NOMO-1 treated with DMSO at 0.1 percent for 48 hours (cell line): ENCODE results near the gene SGSM1.

Experiments
- DNase-seq: peaks from one replicate; lab custom pipeline; 2025; ENCODE audit not compliant: unreplicated experiment; lab: John Stamatoyannopoulos, UW

Gene SGSM1, protein sequence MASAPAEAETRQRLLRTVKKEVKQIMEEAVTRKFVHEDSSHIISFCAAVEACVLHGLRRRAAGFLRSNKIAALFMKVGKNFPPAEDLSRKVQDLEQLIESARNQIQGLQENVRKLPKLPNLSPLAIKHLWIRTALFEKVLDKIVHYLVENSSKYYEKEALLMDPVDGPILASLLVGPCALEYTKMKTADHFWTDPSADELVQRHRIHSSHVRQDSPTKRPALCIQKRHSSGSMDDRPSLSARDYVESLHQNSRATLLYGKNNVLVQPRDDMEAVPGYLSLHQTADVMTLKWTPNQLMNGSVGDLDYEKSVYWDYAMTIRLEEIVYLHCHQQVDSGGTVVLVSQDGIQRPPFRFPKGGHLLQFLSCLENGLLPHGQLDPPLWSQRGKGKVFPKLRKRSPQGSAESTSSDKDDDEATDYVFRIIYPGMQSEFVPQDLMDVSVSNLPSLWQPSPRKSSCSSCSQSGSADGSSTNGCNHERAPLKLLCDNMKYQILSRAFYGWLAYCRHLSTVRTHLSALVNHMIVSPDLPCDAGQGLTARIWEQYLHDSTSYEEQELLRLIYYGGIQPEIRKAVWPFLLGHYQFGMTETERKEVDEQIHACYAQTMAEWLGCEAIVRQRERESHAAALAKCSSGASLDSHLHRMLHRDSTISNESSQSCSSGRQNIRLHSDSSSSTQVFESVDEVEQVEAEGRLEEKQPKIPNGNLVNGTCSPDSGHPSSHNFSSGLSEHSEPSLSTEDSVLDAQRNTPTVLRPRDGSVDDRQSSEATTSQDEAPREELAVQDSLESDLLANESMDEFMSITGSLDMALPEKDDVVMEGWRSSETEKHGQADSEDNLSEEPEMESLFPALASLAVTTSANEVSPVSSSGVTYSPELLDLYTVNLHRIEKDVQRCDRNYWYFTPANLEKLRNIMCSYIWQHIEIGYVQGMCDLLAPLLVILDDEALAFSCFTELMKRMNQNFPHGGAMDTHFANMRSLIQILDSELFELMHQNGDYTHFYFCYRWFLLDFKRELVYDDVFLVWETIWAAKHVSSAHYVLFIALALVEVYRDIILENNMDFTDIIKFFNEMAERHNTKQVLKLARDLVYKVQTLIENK

GRCh38 chr22:24805790-24806662 is at the start of gene SGSM1:
Gene SGSM1 (plus strand): TSS chr22:24806211. CDS start chr22:24806326, 115 bp downstream.
- DNase-seq, result peak; percentile 61

GRCh38 chr22:24758164-24758799 is 47.7 kb upstream of the SGSM1 start:
- DNase-seq, result peak; percentile 28

- DNase-seq, result no peak
These were observed 46.2 kb upstream of the SGSM1 start for GRCh38 chr22:24759765-24760164.

- DNase-seq, result no peak
These were observed 45.2 kb upstream of the SGSM1 start for GRCh38 chr22:24760708-24761306.

DNA sequence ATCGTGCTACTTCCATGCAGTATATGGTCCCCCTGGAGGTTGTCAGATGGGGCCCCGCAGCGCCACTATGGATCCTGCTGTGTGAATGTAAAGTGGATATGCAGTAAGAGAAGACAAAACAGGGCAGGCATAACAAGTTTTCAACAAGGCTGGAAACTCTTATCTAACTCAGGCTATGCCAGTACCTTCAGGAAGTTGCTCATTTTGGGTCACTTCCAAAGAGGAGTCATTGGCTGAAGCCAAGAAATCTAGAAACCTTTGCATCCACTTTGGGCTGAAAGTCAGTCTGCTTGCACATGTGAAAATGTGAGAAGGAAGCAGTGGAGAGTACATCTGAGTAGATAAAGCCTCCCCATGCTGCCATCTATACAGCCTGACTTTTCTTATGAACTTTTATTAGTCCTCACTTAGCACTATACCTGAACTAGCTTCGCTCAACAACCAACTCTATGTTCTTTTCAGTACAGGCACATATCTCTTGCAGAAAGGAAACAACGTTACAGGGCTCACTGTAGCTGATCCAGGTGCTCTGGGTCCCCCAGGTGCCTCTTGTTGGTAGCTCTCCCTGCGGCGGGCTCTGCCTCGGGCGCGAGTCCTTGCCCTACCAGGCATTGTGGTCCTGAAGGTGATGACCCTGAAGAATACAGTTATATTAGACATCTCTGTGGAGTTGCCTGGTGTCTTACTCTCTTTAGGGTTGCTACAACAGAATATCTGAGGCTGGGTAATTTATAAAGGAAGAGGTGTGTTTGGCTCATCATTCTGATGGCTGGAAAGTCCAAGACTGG is 43.9 kb upstream of the SGSM1 start:
- DNase-seq, result no peak

DNA sequence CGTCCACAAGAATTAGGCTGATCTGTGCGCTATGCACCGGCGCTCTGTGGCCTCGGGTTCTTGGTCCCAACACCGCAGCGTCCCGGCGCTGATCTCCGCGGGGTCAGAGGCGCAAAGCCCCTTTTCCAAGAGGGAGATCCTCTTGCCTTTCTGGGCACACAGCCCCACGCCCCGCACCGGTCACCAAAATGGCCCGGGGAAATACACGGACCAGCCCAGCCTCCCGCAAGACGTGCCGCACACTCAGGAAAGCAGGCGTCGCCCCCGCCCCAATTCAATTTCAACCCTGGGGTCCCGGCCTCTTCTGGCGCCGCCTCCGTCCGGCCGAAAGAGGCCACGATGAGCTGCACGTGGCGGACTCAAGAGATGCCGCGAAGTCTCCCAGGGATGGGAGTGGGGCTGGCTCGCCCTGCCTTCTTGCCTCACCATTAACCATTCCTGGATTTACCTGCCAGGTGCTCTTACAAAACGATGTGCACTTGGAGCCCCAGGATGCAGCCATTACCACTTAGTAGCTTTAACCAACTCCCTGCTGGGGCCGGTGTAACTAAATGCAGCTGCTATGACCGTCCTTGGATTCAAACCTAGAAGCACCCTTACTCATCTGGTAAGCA is 42.0 kb upstream of the SGSM1 start:
- DNase-seq, result no peak

- no peak for DNase-seq
These were observed 40.8 kb upstream of the SGSM1 start for GRCh38 chr22:24765166-24765565.

- peak; percentile 22 for DNase-seq
These were observed 37.3 kb upstream of the SGSM1 start for GRCh38 chr22:24768537-24769374.

DNA sequence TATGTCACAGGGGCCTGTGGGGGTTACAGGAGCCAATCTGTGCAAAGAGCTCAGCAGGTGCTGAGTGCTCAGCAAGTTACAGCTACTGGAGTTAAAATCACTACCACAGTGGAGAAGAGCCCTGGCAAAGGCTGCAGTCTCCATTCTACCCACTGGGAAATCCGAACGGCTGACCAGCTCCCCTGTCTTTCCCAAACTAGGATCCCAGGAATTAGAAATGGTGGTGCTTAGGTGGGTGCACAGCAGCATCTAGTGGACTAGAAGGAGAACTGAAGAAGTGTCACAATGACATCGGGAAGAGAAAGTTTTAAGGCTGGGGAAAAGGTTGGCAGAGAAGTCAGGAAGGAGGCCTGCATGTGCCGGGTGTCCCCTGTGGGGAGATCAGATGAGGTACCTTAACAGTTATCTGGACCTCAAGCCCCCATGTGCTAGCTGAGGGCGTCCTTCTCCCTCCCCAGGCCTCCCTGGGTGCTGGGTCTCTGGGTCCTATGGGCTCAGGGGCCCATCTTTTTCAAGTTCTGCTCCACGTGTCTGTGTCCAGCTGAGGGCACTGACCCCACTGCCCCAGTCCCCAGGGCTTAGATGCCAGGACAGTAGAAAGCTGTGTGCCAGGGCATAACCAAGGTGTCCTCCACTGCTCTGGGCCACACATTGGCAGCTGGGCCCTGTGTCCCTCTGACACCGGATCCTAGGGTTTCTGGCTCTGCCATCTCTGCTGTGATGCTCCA is 33.4 kb upstream of the SGSM1 start:
- no peak for DNase-seq

GRCh38 chr22:24775769-24776492 is 30.1 kb upstream of the SGSM1 start:
- no peak for DNase-seq

DNA sequence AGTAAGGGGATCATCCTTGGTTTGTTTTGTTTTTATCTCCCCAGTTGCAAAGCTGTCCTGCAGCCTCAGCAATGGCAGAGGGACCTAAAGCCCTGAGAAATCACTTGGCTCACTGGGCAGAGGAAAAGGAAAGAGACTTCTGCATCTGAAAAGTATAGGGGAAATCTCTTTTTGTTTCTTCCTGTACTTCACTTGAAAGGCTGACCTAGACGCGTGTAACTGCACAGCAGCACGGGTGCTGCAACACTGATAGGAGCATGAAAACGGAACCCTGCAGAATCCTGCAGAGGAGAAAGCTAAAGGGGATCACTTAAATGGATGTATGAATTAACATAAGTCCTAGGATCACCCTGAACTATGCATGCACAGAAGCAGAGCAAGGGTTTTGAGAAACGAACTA is 29.5 kb upstream of the SGSM1 start:
- no peak for DNase-seq

DNA sequence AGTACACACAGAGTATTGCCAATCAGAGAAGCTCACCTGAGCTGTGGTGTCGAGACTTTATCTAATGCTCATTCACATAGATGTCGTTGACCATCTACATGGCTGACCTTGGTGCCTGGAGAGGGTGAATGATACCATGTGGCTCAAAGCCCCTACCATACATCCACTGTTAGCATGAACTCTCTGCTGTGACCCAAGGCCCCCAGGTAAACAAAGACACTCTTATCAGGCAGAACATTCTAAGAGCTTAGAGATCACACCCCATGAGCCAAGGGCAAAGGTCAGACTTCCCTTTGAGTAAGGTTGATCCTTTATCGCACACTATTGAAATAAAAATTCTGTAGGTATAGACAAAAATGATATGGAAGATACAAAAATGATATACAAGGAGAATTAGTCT is 16.5 kb upstream of the SGSM1 start:
- DNase-seq, result no peak

GRCh38 chr22:24791362-24791761 is 14.6 kb upstream of the SGSM1 start:
- DNase-seq, result no peak

- DNase-seq, result no peak
These were observed 10.0 kb upstream of the SGSM1 start for GRCh38 chr22:24796056-24796455.

- no peak for DNase-seq
These were observed 9.2 kb upstream of the SGSM1 start for GRCh38 chr22:24796860-24797259.

DNA sequence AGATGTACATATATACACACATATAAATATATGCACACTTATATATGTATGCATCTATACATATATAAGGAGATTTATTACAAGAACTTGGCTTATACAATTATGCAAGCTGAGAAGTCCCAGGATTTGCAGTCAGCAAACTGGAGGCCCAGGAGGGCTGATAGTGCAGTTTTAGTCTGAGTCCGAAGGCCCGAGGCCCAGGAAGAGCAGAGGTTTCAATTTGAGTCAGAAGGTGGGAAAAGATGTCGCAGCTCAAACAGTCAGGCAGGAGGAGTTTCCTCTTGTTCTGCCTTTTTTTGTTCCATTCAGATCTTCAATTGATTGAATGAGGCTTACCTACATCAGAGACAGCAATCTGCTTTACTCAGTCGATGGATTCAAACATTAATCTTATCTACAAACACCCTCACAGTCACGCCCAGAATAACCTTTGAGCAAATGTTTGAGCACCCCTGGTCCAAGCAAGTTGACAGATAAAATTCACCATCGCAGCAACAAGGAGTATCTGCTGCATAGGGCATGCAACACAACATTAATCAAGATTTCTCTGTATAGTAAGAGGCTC is 4.0 kb upstream of the SGSM1 start:
- no peak for DNase-seq
